ENCODE measurements around the gene AARS2.

- TF ChIP-seq POLR2A (IDR thresholded peaks at IDR 0.05), result no peak
- TF ChIP-seq, protein P1, sequence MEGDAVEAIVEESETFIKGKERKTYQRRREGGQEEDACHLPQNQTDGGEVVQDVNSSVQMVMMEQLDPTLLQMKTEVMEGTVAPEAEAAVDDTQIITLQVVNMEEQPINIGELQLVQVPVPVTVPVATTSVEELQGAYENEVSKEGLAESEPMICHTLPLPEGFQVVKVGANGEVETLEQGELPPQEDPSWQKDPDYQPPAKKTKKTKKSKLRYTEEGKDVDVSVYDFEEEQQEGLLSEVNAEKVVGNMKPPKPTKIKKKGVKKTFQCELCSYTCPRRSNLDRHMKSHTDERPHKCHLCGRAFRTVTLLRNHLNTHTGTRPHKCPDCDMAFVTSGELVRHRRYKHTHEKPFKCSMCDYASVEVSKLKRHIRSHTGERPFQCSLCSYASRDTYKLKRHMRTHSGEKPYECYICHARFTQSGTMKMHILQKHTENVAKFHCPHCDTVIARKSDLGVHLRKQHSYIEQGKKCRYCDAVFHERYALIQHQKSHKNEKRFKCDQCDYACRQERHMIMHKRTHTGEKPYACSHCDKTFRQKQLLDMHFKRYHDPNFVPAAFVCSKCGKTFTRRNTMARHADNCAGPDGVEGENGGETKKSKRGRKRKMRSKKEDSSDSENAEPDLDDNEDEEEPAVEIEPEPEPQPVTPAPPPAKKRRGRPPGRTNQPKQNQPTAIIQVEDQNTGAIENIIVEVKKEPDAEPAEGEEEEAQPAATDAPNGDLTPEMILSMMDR (IDR thresholded peaks at IDR 0.05), result no peak
Measured at GRCh38 chr6:44315951-44316350, 2.8 kb upstream of the AARS2 start.
